Measurements from ENCODE around the gene C2CD2.

- TF ChIP-seq CTCF (IDR thresholded peaks at IDR 0.05) (no peak), POLR2A (IDR thresholded peaks at IDR 0.05) (no peak)
Measured at GRCh38 chr21:41951876-41952567, 1.8 kb downstream of the C2CD2 start.

Data from prostate gland (tissue), 2 donors.